VCaP (cell line): ENCODE results near the gene MAP1A.

Source experiments
- H3K27ac ChIP-seq: fragments of 450-650 bp; 2 replicates; pipeline ENCODE4 v1.5.1; 2017
- TF ChIP-seq, protein P1 (sequence below): fragments of 450-650 bp; conservative IDR thresholded peaks from 2 replicates; pipeline ENCODE4 v1.5.1; 2017; ENCODE audit warnings: mild to moderate bottlenecking, moderate library complexity

Gene MAP1A

DNA sequence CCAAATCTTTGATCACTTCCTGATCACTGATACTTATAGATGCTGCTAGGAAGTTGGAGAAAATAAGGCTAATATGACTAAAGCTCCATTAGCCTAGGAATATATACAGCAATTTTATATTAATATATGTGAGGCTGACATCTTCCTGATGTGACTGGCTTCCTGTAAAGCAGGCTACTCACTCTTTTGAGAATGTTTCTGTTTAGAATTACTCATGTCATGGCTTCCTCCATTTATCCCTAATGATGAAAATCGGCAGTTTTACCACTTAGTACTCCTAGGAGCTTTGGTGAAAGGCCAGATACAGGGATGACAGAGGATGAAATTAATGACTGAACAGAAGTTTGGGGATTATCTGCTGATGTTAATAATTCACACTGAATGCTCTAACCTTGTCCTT is 3.9 kb upstream of the MAP1A start:
- TF ChIP-seq, protein P1, sequence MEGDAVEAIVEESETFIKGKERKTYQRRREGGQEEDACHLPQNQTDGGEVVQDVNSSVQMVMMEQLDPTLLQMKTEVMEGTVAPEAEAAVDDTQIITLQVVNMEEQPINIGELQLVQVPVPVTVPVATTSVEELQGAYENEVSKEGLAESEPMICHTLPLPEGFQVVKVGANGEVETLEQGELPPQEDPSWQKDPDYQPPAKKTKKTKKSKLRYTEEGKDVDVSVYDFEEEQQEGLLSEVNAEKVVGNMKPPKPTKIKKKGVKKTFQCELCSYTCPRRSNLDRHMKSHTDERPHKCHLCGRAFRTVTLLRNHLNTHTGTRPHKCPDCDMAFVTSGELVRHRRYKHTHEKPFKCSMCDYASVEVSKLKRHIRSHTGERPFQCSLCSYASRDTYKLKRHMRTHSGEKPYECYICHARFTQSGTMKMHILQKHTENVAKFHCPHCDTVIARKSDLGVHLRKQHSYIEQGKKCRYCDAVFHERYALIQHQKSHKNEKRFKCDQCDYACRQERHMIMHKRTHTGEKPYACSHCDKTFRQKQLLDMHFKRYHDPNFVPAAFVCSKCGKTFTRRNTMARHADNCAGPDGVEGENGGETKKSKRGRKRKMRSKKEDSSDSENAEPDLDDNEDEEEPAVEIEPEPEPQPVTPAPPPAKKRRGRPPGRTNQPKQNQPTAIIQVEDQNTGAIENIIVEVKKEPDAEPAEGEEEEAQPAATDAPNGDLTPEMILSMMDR, result no peak
- H3K27ac ChIP-seq, result no peak overlapping the region

GRCh38 chr15:43514241-43515057 is 3.0 kb upstream of the MAP1A start:
- TF ChIP-seq, protein P1, result peak; percentile 79
- no peak overlapping the region for H3K27ac ChIP-seq

DNA sequence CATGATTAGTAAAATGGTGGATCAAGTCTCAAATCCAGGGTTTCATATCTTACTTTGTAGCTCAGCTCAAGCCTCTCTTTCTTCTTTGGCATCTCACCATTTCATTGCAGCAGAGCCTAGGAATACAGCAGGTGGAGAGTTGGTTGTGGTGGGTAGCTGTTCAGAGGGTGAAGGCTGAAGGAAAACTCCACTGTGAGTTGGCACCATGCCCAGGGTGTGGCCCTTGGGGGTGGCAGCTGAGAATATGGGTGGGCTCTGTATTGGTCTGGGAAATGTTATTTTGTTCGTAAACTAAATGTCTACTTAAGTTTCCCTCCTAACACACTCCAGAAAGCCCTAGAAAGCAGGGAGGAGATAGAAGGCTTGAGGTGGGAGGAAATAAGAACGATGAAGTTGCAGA is 1.7 kb upstream of the MAP1A start:
- TF ChIP-seq, protein P1, result no peak
- H3K27ac ChIP-seq, result no peak overlapping the region

- TF ChIP-seq, protein P1, result no peak
- H3K27ac ChIP-seq, result no peak overlapping the region
These were observed 1.2 kb upstream of the MAP1A start for GRCh38 chr15:43516185-43516584.

DNA sequence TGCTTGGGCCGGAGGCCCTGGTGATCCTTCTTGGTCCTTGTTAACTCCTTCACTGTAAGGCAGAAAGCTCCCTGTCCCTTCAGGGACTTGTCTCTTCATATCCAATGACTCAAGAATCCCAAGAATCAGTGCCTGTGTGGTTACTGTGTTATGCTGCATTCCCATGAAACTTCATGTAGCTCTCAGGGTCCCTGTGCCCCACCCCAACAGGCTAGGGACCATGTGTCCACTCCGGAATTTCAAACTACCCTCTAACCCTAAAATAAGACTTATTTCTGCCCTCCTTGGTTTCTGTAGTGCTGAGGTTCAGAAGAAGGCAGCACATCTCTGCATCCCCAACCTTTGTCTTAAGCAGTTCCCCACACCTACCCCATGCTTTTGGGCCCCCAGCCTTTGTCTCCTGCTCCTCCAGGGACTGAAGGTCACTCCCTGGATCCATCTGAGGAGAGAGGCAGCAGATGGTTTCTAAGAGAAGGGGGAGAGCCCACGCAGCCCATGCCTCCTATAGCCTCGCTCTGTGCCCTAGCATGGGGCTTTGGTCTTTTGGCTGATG is 531 bp upstream of the MAP1A start:
- no peak overlapping the region for H3K27ac ChIP-seq

GRCh38 chr15:43518197-43518761 is 871 bp downstream of the MAP1A start:
- peak overlapping the region; percentile 48 for H3K27ac ChIP-seq
- TF ChIP-seq, protein P1, result no peak

More for the DNA sequence above, 531 bp upstream of the MAP1A start:
- TF ChIP-seq, protein P1, result no peak

DNA sequence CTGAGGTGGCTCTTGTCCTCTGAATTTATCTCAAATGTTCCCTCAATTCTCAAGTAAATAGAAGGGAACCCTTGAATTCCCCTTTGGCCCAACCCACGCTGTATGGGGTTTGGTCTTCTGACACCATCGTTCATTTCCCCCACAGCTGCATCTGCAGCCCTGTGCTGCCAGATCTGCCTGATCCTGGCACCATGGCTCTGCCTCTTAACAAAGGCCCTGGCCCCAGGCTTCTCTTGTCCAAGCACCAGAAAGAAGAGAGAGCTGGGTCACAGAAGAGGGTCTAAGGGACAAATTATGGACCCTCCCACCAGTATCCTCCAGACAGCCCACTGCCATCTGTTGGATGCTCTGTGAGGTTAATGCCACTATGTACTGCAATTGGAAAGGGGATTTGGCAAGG is 1.8 kb downstream of the MAP1A start:
- H3K27ac ChIP-seq, result peak overlapping the region; percentile 48; the same call in 1 of the 2 replicates
- TF ChIP-seq, protein P1, result no peak
